Stimulated activated CD8-positive, alpha-beta memory T cell treated with anti-CD3 and anti-CD28 coated beads, Interleukin-12 subunit alpha, Interleukin-12 subunit beta, amount 100 ng/mL, for 24 hours (primary cell): Measurements from ENCODE around the gene CFAP52.
"Not testable (repeated sequence)": the region's sequence is repeated elsewhere in the genome, so short reads cannot be mapped to it uniquely, and the experiment has no call there.

ENCODE experiments used
- DNase-seq: peaks from one replicate; pipeline ENCODE4 v3.0.0-alpha.2; 2020; ENCODE audit errors: extremely low read depth

CFAP52 gene

DNA sequence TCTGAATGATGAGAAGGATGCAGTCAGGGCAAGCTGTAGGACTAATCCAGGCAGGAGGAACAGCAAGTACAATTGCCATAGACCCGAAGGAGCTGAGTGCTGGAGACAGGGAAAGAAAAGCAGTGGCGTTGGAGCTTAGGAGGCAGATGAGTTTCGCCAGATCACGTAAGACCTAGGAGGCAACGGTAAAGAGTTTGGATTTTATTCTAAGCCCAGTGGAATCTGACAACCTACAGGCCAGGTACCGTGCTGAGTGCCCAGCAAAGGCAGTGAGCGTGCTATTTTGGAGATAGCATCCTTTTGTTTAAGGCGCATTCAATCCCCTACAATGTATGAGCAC lies 70.1 kb downstream of the CFAP52 start:
- no peak for DNase-seq

DNA sequence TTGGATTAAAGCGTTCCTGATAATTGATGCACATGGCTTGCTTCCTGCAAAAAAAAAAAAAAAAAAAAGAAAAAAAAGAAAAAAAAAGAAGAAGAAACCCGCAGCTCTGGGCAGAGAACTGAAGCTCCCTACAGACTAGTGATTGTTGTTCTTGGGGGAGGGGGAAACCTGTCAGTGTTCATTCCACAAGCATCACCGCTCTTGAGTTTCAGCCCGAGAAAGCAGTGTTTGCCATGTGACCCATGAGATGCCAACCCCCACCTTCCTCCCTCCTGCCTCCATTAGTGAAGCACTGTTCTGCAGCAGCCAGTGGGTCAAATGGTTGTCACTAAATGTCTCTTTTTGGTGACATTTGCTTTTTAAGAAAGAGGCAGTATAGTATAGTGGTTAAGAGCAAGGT lies 70.6 kb downstream of the CFAP52 start:
- DNase-seq: no peak

- DNase-seq: no peak
Observed at GRCh38 chr17:9648521-9649110, 72.2 kb downstream of the CFAP52 start.

GRCh38 chr17:9658593-9659211 lies 82.3 kb downstream of the CFAP52 start:
- no peak for DNase-seq

DNA sequence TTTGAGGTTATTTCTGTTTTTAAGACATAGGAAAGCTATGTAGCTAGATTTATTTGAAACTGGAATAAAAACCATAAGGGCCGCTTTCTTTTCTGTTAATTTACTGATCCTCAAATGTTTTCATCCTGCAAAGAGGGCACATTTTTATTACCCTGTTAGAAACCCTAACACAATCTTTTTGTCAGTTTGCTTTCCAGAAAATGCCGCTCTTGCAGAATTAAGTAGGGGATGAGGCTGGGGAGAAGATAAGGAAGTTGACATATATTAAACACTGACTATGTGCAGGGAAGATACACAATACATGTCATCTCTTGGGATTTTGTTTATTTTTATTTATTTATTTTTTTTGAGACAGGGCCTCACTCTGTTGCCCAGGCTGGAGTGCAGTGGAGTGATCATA lies 84.6 kb downstream of the CFAP52 start:
- no peak for DNase-seq

- not testable (repeated sequence) for DNase-seq
Observed at GRCh38 chr17:9663511-9663910, 87.1 kb downstream of the CFAP52 start.

DNA sequence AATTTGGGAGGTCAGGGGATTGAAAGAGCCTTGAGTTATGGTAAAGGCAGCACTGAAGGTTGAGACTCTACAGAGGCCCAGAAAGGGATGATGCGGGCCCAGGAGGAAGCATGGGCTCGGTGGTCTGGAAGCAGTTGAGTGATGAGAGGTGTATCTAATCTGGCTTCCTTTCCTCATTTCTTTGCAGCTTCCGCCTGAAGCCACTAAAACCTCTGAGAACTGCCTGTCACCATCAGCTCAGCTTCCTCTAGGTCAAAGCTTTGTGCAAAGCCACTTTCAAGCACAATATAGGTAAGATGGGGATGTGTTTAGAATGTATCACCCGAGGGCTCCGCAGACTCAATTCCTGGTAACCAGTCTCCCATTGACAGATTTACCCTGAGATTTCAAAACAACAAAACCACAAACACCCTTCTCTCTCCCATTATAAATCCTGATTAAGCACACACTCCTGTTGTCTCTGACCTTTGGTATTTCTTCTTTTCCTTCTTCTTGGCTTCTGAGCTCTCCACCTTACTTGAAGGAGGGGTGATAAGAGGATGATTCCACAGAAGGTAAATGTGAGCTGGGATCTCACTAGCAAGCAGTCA lies 90.1 kb downstream of the CFAP52 start:
- DNase-seq: no peak

GRCh38 chr17:9668517-9668916 lies 92.1 kb downstream of the CFAP52 start:
- DNase-seq: no peak

GRCh38 chr17:9669551-9670008 lies 93.1 kb downstream of the CFAP52 start:
- DNase-seq: no peak

GRCh38 chr17:9670596-9670995 lies 94.2 kb downstream of the CFAP52 start:
- no peak for DNase-seq

DNA sequence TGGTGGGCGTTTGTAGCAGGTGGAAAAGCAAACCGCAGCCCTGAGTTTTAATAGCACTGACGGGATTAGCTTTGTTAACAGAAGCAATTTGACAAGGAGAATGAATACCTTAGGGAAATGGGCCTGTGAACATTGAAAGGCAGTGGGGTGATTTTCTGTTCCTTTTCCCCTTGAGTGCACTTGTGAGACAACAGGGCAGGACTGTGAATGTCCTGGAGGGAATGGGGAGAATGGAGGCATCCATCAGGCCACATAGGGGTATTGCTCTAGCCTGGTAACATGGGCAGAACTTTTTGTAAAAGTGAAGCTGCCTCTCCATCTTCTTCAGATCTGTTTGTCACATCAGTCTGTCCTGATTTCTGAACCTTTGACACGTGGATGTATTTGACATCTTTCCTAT lies 95.1 kb downstream of the CFAP52 start:
- no peak for DNase-seq

DNA sequence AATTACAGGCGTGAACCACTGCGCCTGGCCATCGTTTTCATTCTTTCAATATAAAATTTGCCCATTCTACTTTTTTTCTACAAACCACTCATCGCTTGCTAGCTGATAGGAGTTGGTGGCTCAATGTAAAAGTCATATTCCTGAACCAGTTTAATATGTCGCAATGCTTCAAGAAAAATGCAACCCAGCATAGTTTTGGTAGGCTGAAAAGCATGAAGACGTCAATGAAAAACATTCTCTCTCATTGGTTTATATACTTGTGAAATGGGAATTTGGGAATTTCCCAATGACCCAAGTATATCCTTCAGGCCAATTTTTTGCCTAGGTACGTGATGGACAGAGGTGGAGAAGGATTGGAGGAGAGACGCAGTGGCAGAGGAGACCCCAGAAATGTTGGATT lies 95.8 kb downstream of the CFAP52 start:
- no peak for DNase-seq

- no peak for DNase-seq
Observed at GRCh38 chr17:9672691-9673090, 96.2 kb downstream of the CFAP52 start.

DNA sequence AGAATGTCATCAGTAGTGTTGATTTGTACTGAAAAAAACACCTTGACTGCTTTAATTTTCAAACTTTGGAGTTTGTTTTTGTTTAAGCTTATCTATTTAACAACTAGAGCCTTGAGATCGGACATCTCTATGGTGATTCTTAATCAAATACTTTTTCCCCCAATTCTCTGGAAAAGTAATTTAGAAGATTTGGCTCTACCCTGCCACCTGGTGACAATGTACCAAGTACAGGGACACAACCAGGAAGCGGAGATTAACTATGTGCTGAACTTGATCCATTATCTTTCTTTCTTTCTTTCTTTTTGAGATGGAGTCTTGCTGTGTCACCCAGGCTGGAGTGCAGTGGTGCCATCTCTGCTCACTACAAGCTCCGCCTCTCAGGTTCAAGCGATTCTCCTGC lies 99.6 kb downstream of the CFAP52 start:
- DNase-seq: no peak

DNA sequence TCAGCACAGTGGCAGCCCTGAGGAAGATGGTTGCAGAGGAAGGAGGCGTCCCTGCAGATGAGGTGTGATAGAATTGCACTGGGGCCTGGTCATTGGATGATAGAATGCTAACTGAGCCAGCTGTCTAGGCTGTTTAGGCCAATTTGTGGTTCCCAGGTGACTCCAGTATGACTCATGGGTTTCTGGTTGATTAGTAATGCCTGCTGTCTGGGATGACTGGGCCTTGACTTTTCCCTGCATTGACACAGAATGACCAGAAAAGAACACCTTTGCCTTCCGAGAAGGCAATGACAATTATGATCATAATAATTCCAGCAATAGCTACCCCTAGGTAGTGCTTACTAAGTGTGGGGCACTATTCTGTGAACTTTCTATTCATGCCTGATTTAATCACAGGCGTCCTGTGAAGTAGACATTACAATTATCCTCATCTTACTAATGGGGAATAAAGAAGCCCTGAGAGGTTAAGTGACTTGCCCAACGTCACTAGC lies 100.4 kb downstream of the CFAP52 start:
- no peak for DNase-seq

DNA sequence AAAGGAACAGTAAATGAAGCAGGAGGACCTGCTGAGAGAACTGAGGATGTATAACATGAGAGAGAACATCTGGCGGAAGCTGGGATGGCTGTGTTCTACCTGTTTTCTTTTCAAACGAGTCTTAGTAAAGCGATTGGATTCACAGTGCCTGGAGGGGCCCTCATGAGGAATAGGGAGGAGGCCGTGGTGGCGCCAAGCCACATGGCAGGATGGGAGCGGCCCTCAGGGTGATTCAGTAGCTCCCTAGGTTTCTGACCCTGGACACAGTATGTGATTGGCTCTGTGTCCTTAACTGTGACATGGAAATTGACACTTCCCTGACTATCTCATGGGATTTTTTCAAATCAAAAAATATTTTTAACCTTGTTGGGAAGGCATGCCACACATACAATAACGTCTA lies 101.0 kb downstream of the CFAP52 start:
- DNase-seq: no peak

GRCh38 chr17:9677896-9678295 lies 101.5 kb downstream of the CFAP52 start:
- DNase-seq: no peak

DNA sequence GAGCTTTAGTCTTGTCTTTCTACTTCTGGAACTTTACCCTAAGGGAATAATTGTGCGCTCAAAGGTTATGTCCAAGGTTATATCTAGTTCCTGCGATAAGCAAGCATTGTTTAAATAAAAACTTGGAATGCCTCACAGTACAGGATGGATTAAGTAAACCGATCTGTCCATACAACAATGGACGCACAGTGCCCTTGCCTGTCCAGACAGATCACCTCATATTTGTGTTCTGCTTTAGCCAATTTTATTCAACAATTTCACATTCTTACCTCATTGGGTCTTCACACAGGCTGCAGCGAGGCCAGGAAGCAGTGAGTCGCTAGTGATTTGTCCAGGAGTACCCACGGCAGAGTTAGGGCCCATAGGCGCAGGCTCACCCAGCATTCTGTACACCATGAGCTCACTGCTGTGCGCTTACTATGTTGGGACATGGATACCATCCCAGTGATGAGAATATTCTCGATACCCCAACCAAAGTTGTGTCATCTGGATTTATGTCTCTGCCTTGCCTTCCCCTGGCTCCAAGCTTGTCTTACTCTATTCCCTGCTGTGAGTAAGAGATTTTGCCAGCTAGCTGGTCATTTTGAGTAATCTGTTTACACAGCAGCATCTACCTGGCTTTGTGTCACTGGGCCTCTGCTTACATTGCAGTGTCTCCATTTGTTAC lies 108.6 kb downstream of the CFAP52 start:
- DNase-seq: no peak
